Body of pancreas (tissue), 4 donors: ENCODE data around the gene RFX7.

Experiments used
- CTCF ChIP-seq, 7 experiments: fragments of 450-650 bp in 4 of 7; fragments of 200-600 bp in 3 of 7; sonication (generic) in 3 of 7; IDR thresholded peaks; one replicate each; pipeline ENCODE4 v1.5.1; 2016 to 2019; ENCODE audit warnings: antibody characterized with exemption in 7 of 7
- POLR2A ChIP-seq, 3 donors: fragments of 450-650 bp; IDR thresholded peaks; one replicate each; pipeline ENCODE4 v1.6.1; 2016; ENCODE audit warnings: antibody characterized with exemption in 3 of 3, mild to moderate bottlenecking in 2 of 3

- TF ChIP-seq CTCF (IDR thresholded peaks at IDR 0.05) = no peak
- TF ChIP-seq POLR2A (IDR thresholded peaks at IDR 0.05) = no peak
Observed at GRCh38 chr15:56228352-56228751, 15.3 kb downstream of the RFX7 start.
